NCI-H69 (cell line): ENCODE data around the gene PLOD3.

Experiments
- DNase-seq: peaks from one replicate; lab custom pipeline; 2025; lab: John Stamatoyannopoulos, UW

PLOD3 gene

GRCh38 chr7:101164071-101164840 is 53.1 kb downstream of the PLOD3 start:
- DNase-seq, result peak; percentile 81

GRCh38 chr7:101163279-101164070 is 53.9 kb downstream of the PLOD3 start:
- peak; percentile 92 for DNase-seq

DNA sequence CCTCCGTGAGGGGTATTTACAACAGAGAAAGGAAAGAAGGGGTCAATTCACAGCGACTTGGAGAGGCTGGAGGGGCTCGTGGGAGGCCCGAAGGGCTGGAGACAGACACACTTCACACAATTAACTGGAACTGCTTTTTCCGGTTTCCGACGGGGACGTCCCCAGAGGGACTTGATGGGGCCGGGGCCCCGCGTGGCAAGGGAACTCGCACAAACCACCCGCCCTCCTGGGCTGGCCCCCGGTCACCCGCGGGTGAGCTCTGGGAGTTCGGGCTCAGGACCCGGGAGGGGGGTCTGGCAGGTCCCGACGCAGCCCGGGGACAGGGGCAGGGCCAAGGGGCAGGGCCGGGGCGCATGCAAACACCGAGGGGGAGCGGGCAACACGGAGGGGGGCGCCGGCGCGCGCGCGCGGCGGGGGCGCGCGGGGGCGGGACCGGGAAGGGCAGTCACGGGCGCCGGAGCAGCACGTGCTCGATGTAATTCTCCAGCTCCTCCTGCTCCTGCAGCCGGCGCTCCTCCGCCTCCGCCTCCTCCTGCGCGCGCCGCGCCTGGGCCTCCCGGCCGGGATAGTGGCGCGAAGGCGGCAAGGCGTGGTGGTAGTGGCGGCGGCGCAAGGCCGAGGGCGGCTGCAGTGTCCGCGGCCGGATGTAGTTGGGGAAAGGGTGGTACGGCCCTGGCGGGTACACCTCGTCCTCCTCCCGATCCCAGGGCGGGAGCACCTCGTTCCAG is 54.7 kb downstream of the PLOD3 start:
- DNase-seq, result peak; percentile 91

DNA sequence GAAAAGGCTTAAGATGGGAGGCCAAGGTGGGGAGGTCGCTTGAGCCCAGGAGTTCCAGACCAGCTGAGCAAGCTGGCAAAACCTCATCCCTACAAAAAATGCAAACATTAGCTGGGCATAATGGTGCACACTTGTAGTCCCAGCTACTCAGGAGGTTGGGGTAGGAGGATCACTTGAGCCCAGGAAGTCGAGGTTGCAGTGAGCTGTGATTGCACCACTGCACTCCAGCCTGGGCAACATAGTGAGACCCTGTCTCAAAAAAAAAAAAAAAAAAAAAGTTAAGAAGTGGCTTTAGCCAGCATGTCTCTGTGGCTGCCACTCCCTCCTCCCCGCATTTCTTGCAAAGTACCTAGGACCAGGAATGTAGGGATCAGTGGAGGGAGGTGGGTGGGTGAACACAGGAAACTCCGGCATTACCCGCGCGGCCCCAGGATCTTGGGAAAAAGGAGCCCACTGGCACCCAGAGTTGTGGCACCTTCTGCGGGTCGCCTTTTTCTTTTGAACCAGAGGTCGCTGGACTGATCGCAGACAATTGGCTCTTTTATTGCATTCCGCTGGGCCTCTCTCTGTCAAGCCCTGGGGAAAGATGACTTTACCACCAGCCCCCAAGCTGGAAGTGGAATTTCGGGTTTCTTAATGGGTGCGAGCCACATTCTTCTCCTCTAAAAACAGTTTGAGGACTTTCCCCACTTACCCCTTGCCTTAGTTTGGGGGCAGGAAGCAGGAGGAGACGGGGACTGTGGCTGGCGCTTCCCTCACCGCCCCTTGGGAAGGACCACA is 55.5 kb downstream of the PLOD3 start:
- no peak for DNase-seq

- DNase-seq, result no peak
Observed at GRCh38 chr7:101160910-101161309, 56.5 kb downstream of the PLOD3 start.

GRCh38 chr7:101159696-101160674 is 57.4 kb downstream of the PLOD3 start:
- DNase-seq, result no peak

DNA sequence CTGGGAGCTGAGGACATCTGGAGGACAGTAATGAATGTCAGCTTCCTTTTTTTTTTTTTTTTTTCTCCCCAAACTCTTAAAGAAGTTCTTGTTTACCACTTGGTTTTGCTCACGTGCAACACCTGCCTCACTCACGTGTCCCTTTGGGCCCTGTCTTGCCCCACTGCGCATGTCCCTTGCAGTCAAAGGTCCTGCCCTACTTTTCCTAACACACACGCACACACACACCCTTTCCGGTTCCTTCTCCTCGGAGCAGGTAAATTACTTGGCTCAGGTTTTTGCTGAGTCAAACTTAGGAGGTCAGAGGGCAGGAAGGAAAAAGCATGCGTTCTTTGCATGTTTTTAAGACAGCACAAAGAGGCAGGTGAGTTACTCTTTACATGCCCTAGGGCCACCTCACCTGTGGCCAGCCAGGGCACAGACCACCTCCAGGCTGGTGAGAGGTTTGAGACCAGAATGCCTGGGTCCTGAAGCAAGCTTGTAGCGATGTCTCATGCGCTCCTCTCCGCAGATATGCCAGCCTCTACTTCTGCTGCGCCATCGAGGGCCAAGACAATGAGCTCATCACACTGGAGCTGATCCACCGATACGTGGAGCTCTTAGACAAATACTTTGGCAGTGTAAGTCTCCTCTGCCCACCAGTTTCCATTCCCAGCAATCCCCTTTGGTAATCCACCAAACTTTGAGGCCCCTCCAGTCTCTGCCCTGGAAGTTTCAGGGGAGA is 60.4 kb downstream of the PLOD3 start:
- no peak for DNase-seq

GRCh38 chr7:101156277-101156676 is 61.1 kb downstream of the PLOD3 start:
- no peak for DNase-seq
